Measurements from ENCODE around the gene NOL4L. TPM values are rescaled to one million over a fixed set of nuclear protein-coding genes. Genes with fewer than 3 reads are reported as not detected.

Gene NOL4L
- total and polyA plus RNA-seq, 2 donors (not counting 3 experiments of a cell fraction or from before 2014, with no cell fraction given): 55.2 to 79.6 TPM

DNA sequence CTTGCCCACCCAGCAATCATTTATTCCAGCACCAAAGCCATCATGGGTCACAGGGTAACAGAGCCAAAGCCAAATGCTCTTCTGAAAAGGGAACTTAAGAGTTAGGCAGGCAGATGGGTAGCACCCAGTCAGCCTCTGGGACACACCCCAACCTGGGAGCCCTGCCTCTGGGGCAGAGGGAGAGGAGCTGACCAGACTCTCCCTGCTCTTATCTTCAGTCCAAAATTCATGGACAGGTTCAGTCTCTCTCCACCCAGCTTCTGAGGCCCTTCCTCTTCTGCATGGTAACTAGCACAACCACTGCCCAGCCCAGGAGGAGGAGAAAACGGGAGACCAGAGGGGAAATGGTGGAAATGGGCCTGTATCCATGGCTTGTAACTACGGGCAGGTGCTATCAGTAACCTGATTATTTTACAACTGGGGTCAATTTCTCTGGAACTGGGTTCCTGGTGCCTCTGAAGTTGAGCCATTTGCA is 105.4 kb downstream of the NOL4L start:
- Histone ChIP-seq H3K4me1 (ENCODE audit: control insufficient read depth, extremely low read depth, insufficient read depth, low read length) (peaks cover 70% of the 10 kb centered on the region), H3K9me3 (replicated peaks; ENCODE audit: control insufficient read depth, insufficient read depth, low read length) (no peaks in the 10 kb centered on the region), H3K27ac (ENCODE audit: insufficient read depth, low read depth, low read length) (no peak overlapping the region), H3K9ac (replicated peaks; ENCODE audit: extremely low read depth, insufficient read depth, low read length) (no peak overlapping the region), H3K9me1 (replicated peaks; ENCODE audit: control insufficient read depth, extremely low read depth, insufficient read depth, low read length) (no peaks in the 10 kb centered on the region), H3K36me3 (ENCODE audit: control insufficient read depth in 2 of 2, extremely low read depth in 1 of 2, insufficient read depth in 2 of 2, low read length in 2 of 2) (no peaks in the 10 kb centered on the region), H3K4me3 (replicated peaks in 1 of 3; ENCODE audit: insufficient read depth in 1 of 3, low read depth in 1 of 3, low read length in 3 of 3) (no peak overlapping the region), H3K27me3 (ENCODE audit: control insufficient read depth in 2 of 2, insufficient read depth in 2 of 2, low read length in 2 of 2) (no peaks in the 10 kb centered on the region), H3K79me2 (ENCODE audit: control insufficient read depth, insufficient read depth, low read length) (peaks cover 82% of the 10 kb centered on the region), H2AFZ (ENCODE audit: low read depth, low read length) (no peak overlapping the region), H3K4me2 (ENCODE audit: insufficient read depth, low read length) (no peak overlapping the region), H4K20me1 (replicated peaks; ENCODE audit: control insufficient read depth, extremely low read depth, insufficient read depth, low read length) (peaks cover 2% of the 10 kb centered on the region)
- ChIA-PET POLR2A (no interaction called here), CTCF (interaction anchor here (0.8 to 1.7 kb wide), 4 partner anchors 11 to 34 kb away, joined by 3 to 4 read pairs (median 3); no protein-coding TSS in a partner anchor)
- BruUV-seq (replicated peaks): no TSS peak
- TF ChIP-seq, protein P1, sequence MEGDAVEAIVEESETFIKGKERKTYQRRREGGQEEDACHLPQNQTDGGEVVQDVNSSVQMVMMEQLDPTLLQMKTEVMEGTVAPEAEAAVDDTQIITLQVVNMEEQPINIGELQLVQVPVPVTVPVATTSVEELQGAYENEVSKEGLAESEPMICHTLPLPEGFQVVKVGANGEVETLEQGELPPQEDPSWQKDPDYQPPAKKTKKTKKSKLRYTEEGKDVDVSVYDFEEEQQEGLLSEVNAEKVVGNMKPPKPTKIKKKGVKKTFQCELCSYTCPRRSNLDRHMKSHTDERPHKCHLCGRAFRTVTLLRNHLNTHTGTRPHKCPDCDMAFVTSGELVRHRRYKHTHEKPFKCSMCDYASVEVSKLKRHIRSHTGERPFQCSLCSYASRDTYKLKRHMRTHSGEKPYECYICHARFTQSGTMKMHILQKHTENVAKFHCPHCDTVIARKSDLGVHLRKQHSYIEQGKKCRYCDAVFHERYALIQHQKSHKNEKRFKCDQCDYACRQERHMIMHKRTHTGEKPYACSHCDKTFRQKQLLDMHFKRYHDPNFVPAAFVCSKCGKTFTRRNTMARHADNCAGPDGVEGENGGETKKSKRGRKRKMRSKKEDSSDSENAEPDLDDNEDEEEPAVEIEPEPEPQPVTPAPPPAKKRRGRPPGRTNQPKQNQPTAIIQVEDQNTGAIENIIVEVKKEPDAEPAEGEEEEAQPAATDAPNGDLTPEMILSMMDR (IDR thresholded peaks at IDR 0.05; ENCODE audit: extremely low read depth in 1 of 2, insufficient read depth in 1 of 2, low read depth in 1 of 2, low read length in 2 of 2): no peak
- TF ChIP-seq MAX (IDR thresholded peaks at IDR 0.05; ENCODE audit: insufficient read depth, insufficient read length) (no peak), JUN (IDR thresholded peaks at IDR 0.05; ENCODE audit: borderline replicate concordance, insufficient read depth, insufficient read length, low read depth) (no peak)
- DNase-seq (ENCODE audit: low read depth, low spot score) (no peak), FAIRE-seq (no peak)
- dilution Hi-C loops (cut with MboI; ENCODE audit: extremely low pct_ligation_motif_present, low sequenced_read_pairs): no loop called here
- intact Hi-C loops (cut with micrococcal nuclease): no loop called here

GRCh38 chr20:32479012-32479411 is 106.1 kb downstream of the NOL4L start:
- Histone ChIP-seq H3K4me2 (ENCODE audit: insufficient read depth, low read length) (no peak overlapping the region), H3K4me1 (ENCODE audit: control insufficient read depth, extremely low read depth, insufficient read depth, low read length) (peaks cover 74% of the 10 kb centered on the region), H3K36me3 (ENCODE audit: control insufficient read depth in 2 of 2, extremely low read depth in 1 of 2, insufficient read depth in 2 of 2, low read length in 2 of 2) (no peaks in the 10 kb centered on the region), H3K9me3 (replicated peaks; ENCODE audit: control insufficient read depth, insufficient read depth, low read length) (no peaks in the 10 kb centered on the region), H3K27ac (ENCODE audit: insufficient read depth, low read depth, low read length) (no peak overlapping the region), H3K79me2 (ENCODE audit: control insufficient read depth, insufficient read depth, low read length) (peaks cover 89% of the 10 kb centered on the region), H3K27me3 (ENCODE audit: control insufficient read depth in 2 of 2, insufficient read depth in 2 of 2, low read length in 2 of 2) (no peaks in the 10 kb centered on the region), H3K9me1 (replicated peaks; ENCODE audit: control insufficient read depth, extremely low read depth, insufficient read depth, low read length) (no peaks in the 10 kb centered on the region), H4K20me1 (replicated peaks; ENCODE audit: control insufficient read depth, extremely low read depth, insufficient read depth, low read length) (peaks cover 2% of the 10 kb centered on the region), H3K9ac (replicated peaks; ENCODE audit: extremely low read depth, insufficient read depth, low read length) (no peak overlapping the region), H2AFZ (ENCODE audit: low read depth, low read length) (no peak overlapping the region), H3K4me3 (replicated peaks in 1 of 3; ENCODE audit: insufficient read depth in 1 of 3, low read depth in 1 of 3, low read length in 3 of 3) (no peak overlapping the region)
- intact Hi-C loops (cut with micrococcal nuclease): no loop called here
- dilution Hi-C loops (cut with MboI; ENCODE audit: extremely low pct_ligation_motif_present, low sequenced_read_pairs): no loop called here
- POLR2A ChIA-PET: no interaction called here
- DNase-seq (ENCODE audit: low read depth, low spot score) (no peak), FAIRE-seq (no peak)
- TF ChIP-seq POLR2A (IDR thresholded peaks at IDR 0.05; ENCODE audit: low read depth, low read length): no peak
- TF ChIP-seq FOS (IDR thresholded peaks at IDR 0.05; ENCODE audit: borderline replicate concordance, insufficient read depth, low read length): no peak
- no peak for TF ChIP-seq GATA2 (IDR thresholded peaks at IDR 0.05; ENCODE audit: insufficient read depth, insufficient read length, low read depth, low read length)
- TF ChIP-seq MYC (IDR thresholded peaks at IDR 0.05; ENCODE audit: low read depth, low read length): no peak
- no peak for TF ChIP-seq EZH2 (IDR thresholded peaks at IDR 0.05; ENCODE audit: borderline replicate concordance, low read depth, low read length, severe bottlenecking)
- no peak for TF ChIP-seq JUN (IDR thresholded peaks at IDR 0.05; ENCODE audit: borderline replicate concordance, insufficient read depth, insufficient read length, low read depth)
- no peak for TF ChIP-seq MAX (IDR thresholded peaks at IDR 0.05; ENCODE audit: insufficient read depth, insufficient read length)
- TF ChIP-seq POLR2AphosphoS5 (IDR thresholded peaks at IDR 0.05; ENCODE audit: insufficient read depth, low read depth, low read length): no peak
- TF ChIP-seq, protein P1 (IDR thresholded peaks at IDR 0.05; ENCODE audit: extremely low read depth in 1 of 2, insufficient read depth in 1 of 2, low read depth in 1 of 2, low read length in 2 of 2): no peak
- CTCF ChIA-PET: interaction anchor here (0.8 to 1.0 kb wide), 2 partner anchors 11 to 19 kb away, joined by 3 to 4 read pairs; no protein-coding TSS in a partner anchor
- no TSS peak for BruUV-seq (replicated peaks)

Measured in endothelial cell of umbilical vein (primary cell).